Activated T-cell treated with anti-CD3 and anti-CD28 coated beads, Interleukin-2, amount 50 U/mL, for 72 hours (primary cell): Measurements from ENCODE around the gene DENND1A. TPM values are rescaled to one million over a fixed set of nuclear protein-coding genes. Genes with fewer than 3 reads are reported as not detected.

Experiments
- ATAC-seq, 2 donors: fragments of 150-1000 bp; cut with Tn5 transposase; replicated peaks in 1 of 2; 2 replicates each; pipeline ENCODE4 v1.10.0; 2021; ENCODE audit warnings: moderate library complexity in 2 of 2, mild to moderate bottlenecking in 1 of 2
- DNase-seq, 2 donors: peaks; one replicate each; pipeline ENCODE4 v3.0.0; 2021 to 2022; ENCODE audit warnings: mixed read lengths in 1 of 2
- H3K27ac Mint-ChIP-seq: one replicate; pipeline ENCODE4 v1.8.0; 2022; ENCODE audit warnings: mild to moderate bottlenecking, moderate library complexity, mixed read lengths
- H3K27me3 Mint-ChIP-seq: one replicate; pipeline ENCODE4 v1.8.0; 2022; ENCODE audit warnings: low read depth, mixed read lengths
- H3K36me3 Mint-ChIP-seq, 2 donors: one replicate each; pipeline ENCODE4 v1.8.0; 2022; ENCODE audit warnings: mixed read lengths in 2 of 2, mild to moderate bottlenecking in 1 of 2; ENCODE audit not compliant: insufficient read depth in 2 of 2
- H3K4me1 Mint-ChIP-seq: one replicate; pipeline ENCODE4 v1.8.0; 2022; ENCODE audit warnings: low read depth, mixed read lengths
- H3K4me3 Mint-ChIP-seq, 2 donors: one replicate each; pipeline ENCODE4 v1.8.0; 2022; ENCODE audit warnings: mild to moderate bottlenecking in 2 of 2, mixed read lengths in 2 of 2, moderate library complexity in 2 of 2
- H3K9me3 Mint-ChIP-seq, 2 donors: one replicate each; pipeline ENCODE4 v1.8.0; 2022; ENCODE audit warnings: mixed read lengths in 2 of 2
- total RNA-seq, 2 donors: library from RNA; stranded (reverse); gene quantifications; one replicate each; pipeline ENCODE4 v1.2.3, GENCODE V29; 2022

The DENND1A gene
- total RNA-seq, 2 donors from 2014 or later, result 18.3 to 18.5 TPM

- Mint-ChIP-seq H3K4me3 (no peak overlapping the region), H3K9me3 (no peaks in the 10 kb centered on the region), H3K4me1 (no peaks in the 10 kb centered on the region), H3K27ac (no peak overlapping the region), H3K27me3 (no peaks in the 10 kb centered on the region), H3K36me3 (no peaks in the 10 kb centered on the region)
- ATAC-seq (no peak), DNase-seq (no peak)
Measured at GRCh38 chr9:123486431-123486830, 443.5 kb downstream of the DENND1A start.

GRCh38 chr9:123485216-123485615 is 444.7 kb downstream of the DENND1A start:
- H3K27ac Mint-ChIP-seq, result no peak overlapping the region
- no peak overlapping the region for H3K4me3 Mint-ChIP-seq
- no peaks in the 10 kb centered on the region for H3K4me1 Mint-ChIP-seq
- no peaks in the 10 kb centered on the region for H3K36me3 Mint-ChIP-seq
- no peaks in the 10 kb centered on the region for H3K9me3 Mint-ChIP-seq
- H3K27me3 Mint-ChIP-seq, result no peaks in the 10 kb centered on the region
- ATAC-seq (no peak), DNase-seq (no peak)

GRCh38 chr9:123484130-123484529 is 445.8 kb downstream of the DENND1A start:
- no peak for DNase-seq
- Mint-ChIP-seq H3K9me3 (no peaks in the 10 kb centered on the region), H3K36me3 (no peaks in the 10 kb centered on the region), H3K4me3 (no peak overlapping the region), H3K4me1 (no peaks in the 10 kb centered on the region), H3K27ac (no peak overlapping the region), H3K27me3 (no peaks in the 10 kb centered on the region)
- no peak for ATAC-seq

- Mint-ChIP-seq H3K27ac (no peak overlapping the region), H3K27me3 (no peaks in the 10 kb centered on the region), H3K36me3 (no peaks in the 10 kb centered on the region), H3K4me1 (no peaks in the 10 kb centered on the region), H3K9me3 (no peaks in the 10 kb centered on the region), H3K4me3 (no peak overlapping the region)
- DNase-seq, result no peak
- ATAC-seq, result no peak
Measured at GRCh38 chr9:123483191-123483803, 446.6 kb downstream of the DENND1A start.

GRCh38 chr9:123482295-123482968 is 447.5 kb downstream of the DENND1A start:
- no peak for DNase-seq
- ATAC-seq, result no peak
- no peak overlapping the region for H3K27ac Mint-ChIP-seq
- no peak overlapping the region for H3K4me3 Mint-ChIP-seq
- no peaks in the 10 kb centered on the region for H3K36me3 Mint-ChIP-seq
- no peaks in the 10 kb centered on the region for H3K9me3 Mint-ChIP-seq
- no peaks in the 10 kb centered on the region for H3K4me1 Mint-ChIP-seq
- H3K27me3 Mint-ChIP-seq, result no peaks in the 10 kb centered on the region

GRCh38 chr9:123481209-123481865 is 448.6 kb downstream of the DENND1A start:
- no peaks in the 10 kb centered on the region for H3K27me3 Mint-ChIP-seq
- H3K4me1 Mint-ChIP-seq, result no peaks in the 10 kb centered on the region
- no peaks in the 10 kb centered on the region for H3K9me3 Mint-ChIP-seq
- H3K27ac Mint-ChIP-seq, result no peak overlapping the region
- no peaks in the 10 kb centered on the region for H3K36me3 Mint-ChIP-seq
- ATAC-seq, result no peak
- no peak for DNase-seq
- H3K4me3 Mint-ChIP-seq, result no peak overlapping the region

- Mint-ChIP-seq H3K27ac (no peak overlapping the region), H3K4me3 (no peak overlapping the region), H3K27me3 (no peaks in the 10 kb centered on the region), H3K9me3 (no peaks in the 10 kb centered on the region), H3K36me3 (no peaks in the 10 kb centered on the region), H3K4me1 (no peaks in the 10 kb centered on the region)
- DNase-seq (no peak), ATAC-seq (no peak)
Measured at GRCh38 chr9:123480791-123481190, 449.1 kb downstream of the DENND1A start.

GRCh38 chr9:123480096-123480495 is 449.8 kb downstream of the DENND1A start:
- no peaks in the 10 kb centered on the region for H3K9me3 Mint-ChIP-seq
- ATAC-seq (no peak), DNase-seq (no peak)
- H3K27me3 Mint-ChIP-seq, result no peaks in the 10 kb centered on the region
- H3K27ac Mint-ChIP-seq, result no peak overlapping the region
- no peak overlapping the region for H3K4me3 Mint-ChIP-seq
- no peaks in the 10 kb centered on the region for H3K36me3 Mint-ChIP-seq
- H3K4me1 Mint-ChIP-seq, result no peaks in the 10 kb centered on the region

- no peaks in the 10 kb centered on the region for H3K27me3 Mint-ChIP-seq
- no peaks in the 10 kb centered on the region for H3K4me1 Mint-ChIP-seq
- H3K9me3 Mint-ChIP-seq, result no peaks in the 10 kb centered on the region
- no peak overlapping the region for H3K4me3 Mint-ChIP-seq
- DNase-seq (no peak), ATAC-seq (no peak)
- H3K36me3 Mint-ChIP-seq, result no peaks in the 10 kb centered on the region
- no peak overlapping the region for H3K27ac Mint-ChIP-seq
Measured at GRCh38 chr9:123478967-123479602, 450.8 kb downstream of the DENND1A start.

GRCh38 chr9:123478160-123478559 is 451.8 kb downstream of the DENND1A start:
- ATAC-seq (no peak), DNase-seq (no peak)
- no peaks in the 10 kb centered on the region for H3K36me3 Mint-ChIP-seq
- no peak overlapping the region for H3K27ac Mint-ChIP-seq
- H3K9me3 Mint-ChIP-seq, result no peaks in the 10 kb centered on the region
- H3K4me3 Mint-ChIP-seq, result no peak overlapping the region
- H3K4me1 Mint-ChIP-seq, result no peaks in the 10 kb centered on the region
- no peaks in the 10 kb centered on the region for H3K27me3 Mint-ChIP-seq

GRCh38 chr9:123475407-123475806 is 454.5 kb downstream of the DENND1A start:
- no peak for ATAC-seq
- no peak for DNase-seq
- no peaks in the 10 kb centered on the region for H3K4me1 Mint-ChIP-seq
- H3K36me3 Mint-ChIP-seq, result no peaks in the 10 kb centered on the region
- no peak overlapping the region for H3K4me3 Mint-ChIP-seq
- H3K27ac Mint-ChIP-seq, result no peak overlapping the region
- H3K9me3 Mint-ChIP-seq, result no peaks in the 10 kb centered on the region
- H3K27me3 Mint-ChIP-seq, result no peaks in the 10 kb centered on the region

- ATAC-seq (no peak), DNase-seq (no peak)
- Mint-ChIP-seq H3K27ac (no peak overlapping the region), H3K9me3 (no peaks in the 10 kb centered on the region), H3K27me3 (no peaks in the 10 kb centered on the region), H3K4me1 (no peaks in the 10 kb centered on the region), H3K36me3 (no peaks in the 10 kb centered on the region), H3K4me3 (no peak overlapping the region)
Measured at GRCh38 chr9:123472862-123473614, 456.9 kb downstream of the DENND1A start.
